Karpas-422 (cell line): ENCODE data around the gene LAMA5. TPM values are rescaled to one million over a fixed set of nuclear protein-coding genes. Genes with fewer than 3 reads are reported as not detected.

ENCODE experiments used
- DNase-seq: peaks from one replicate; pipeline ENCODE4 v3.0.0-alpha.2; 2015
- H2AFZ ChIP-seq: fragments of 200-600 bp; sonication (generic); 2 replicates; pipeline ENCODE4 v1.6.1; 2014; ENCODE audit warnings: antibody characterized with exemption, low read length, mixed read lengths
- H3K27ac ChIP-seq: fragments of 200-600 bp; sonication (generic); 2 replicates; pipeline ENCODE4 v1.5.1; 2014; ENCODE audit warnings: mild to moderate bottlenecking, low read length, moderate library complexity
- H3K27me3 ChIP-seq: fragments of 200-600 bp; sonication (generic); 2 replicates; pipeline ENCODE4 v1.6.1; 2014; ENCODE audit warnings: low read length, mixed read lengths
- H3K36me3 ChIP-seq: fragments of 200-600 bp; sonication (generic); 2 replicates; pipeline ENCODE4 v1.6.1; 2014; ENCODE audit warnings: low read length, mixed read lengths; ENCODE audit not compliant: insufficient read depth
- H3K4me1 ChIP-seq: fragments of 200-600 bp; sonication (generic); 2 replicates; pipeline ENCODE4 v1.6.1; 2014; ENCODE audit warnings: mild to moderate bottlenecking, low read length, mixed read lengths
- H3K4me2 ChIP-seq: fragments of 200-600 bp; sonication (generic); 2 replicates; pipeline ENCODE4 v1.6.1; 2014; ENCODE audit warnings: low read length, low read depth, mild to moderate bottlenecking; ENCODE audit not compliant: poor library complexity, severe bottlenecking
- H3K4me3 ChIP-seq: fragments of 200-600 bp; sonication (generic); 2 replicates; pipeline ENCODE4 v1.5.1; 2014; ENCODE audit warnings: mild to moderate bottlenecking, antibody characterized with exemption, low read length, mixed read lengths
- H3K79me2 ChIP-seq: fragments of 200-600 bp; sonication (generic); 2 replicates; pipeline ENCODE4 v1.6.1; 2014; ENCODE audit warnings: mild to moderate bottlenecking, low read length, mixed read lengths
- H3K9ac ChIP-seq: fragments of 200-600 bp; sonication (generic); 2 replicates; pipeline ENCODE4 v1.6.0; 2014; ENCODE audit warnings: low read length
- H3K9me2 ChIP-seq: fragments of 200-600 bp; sonication (generic), shearing (Covaris generic); replicated peaks from 2 replicates; pipeline ENCODE4 v1.6.0; 2014; ENCODE audit warnings: mild to moderate bottlenecking, low read length, moderate library complexity; ENCODE audit not compliant: insufficient read depth
- H3K9me3 ChIP-seq: fragments of 300-700, 200-600 bp; sonication (generic); 2 replicates; pipeline ENCODE4 v1.6.1; 2014; ENCODE audit warnings: low read length, mixed read lengths
- H4K20me1 ChIP-seq: fragments of 200-600 bp; sonication (generic); 2 replicates; pipeline ENCODE4 v1.6.1; 2014; ENCODE audit warnings: mild to moderate bottlenecking, antibody characterized with exemption, low read length, low read depth; ENCODE audit not compliant: insufficient read depth
- total RNA-seq: library from RNA; depleted of rRNA; stranded (reverse); fragments of >200 nt; shearing (Covaris generic); gene quantifications from 2 replicates; pipeline ENCODE4 v1.2.3, GENCODE V29; 2014; ENCODE audit warnings: low replicate concordance

LAMA5 gene
- total RNA-seq, 1 experiment from 2014 or later, result 17.5 TPM

- no peak overlapping the region for H3K4me2 ChIP-seq
- no peak for DNase-seq
- peaks cover 29% of the 10 kb centered on the region for H4K20me1 ChIP-seq
- H3K79me2 ChIP-seq, result peaks cover 29% of the 10 kb centered on the region
- no peaks in the 10 kb centered on the region; the same call in 1 of the 2 replicates for H3K36me3 ChIP-seq
- peaks cover 14% of the 10 kb centered on the region for H3K4me1 ChIP-seq
- no peaks in the 10 kb centered on the region for H3K27me3 ChIP-seq
- no peak overlapping the region for H2AFZ ChIP-seq
- no peak overlapping the region for H3K9ac ChIP-seq
- H3K9me2 ChIP-seq, result no peaks in the 10 kb centered on the region
- no peaks in the 10 kb centered on the region for H3K9me3 ChIP-seq
- no peak overlapping the region for H3K4me3 ChIP-seq
- no peak overlapping the region for H3K27ac ChIP-seq
Measured at GRCh38 chr20:62308102-62308822, 58.9 kb downstream of the LAMA5 start.

GRCh38 chr20:62307226-62308101, 59.6 kb downstream of the LAMA5 start:
- no peaks in the 10 kb centered on the region for H3K9me3 ChIP-seq
- H4K20me1 ChIP-seq, result peaks cover 29% of the 10 kb centered on the region
- no peak overlapping the region for H2AFZ ChIP-seq
- peaks cover 31% of the 10 kb centered on the region for H3K79me2 ChIP-seq
- peaks cover 14% of the 10 kb centered on the region for H3K4me1 ChIP-seq
- H3K4me2 ChIP-seq, result no peak overlapping the region
- no peak overlapping the region for H3K9ac ChIP-seq
- no peak overlapping the region for H3K4me3 ChIP-seq
- H3K27me3 ChIP-seq, result no peaks in the 10 kb centered on the region
- H3K27ac ChIP-seq, result no peak overlapping the region
- no peaks in the 10 kb centered on the region; the same call in 1 of the 2 replicates for H3K36me3 ChIP-seq
- H3K9me2 ChIP-seq, result no peaks in the 10 kb centered on the region
- no peak for DNase-seq

DNA sequence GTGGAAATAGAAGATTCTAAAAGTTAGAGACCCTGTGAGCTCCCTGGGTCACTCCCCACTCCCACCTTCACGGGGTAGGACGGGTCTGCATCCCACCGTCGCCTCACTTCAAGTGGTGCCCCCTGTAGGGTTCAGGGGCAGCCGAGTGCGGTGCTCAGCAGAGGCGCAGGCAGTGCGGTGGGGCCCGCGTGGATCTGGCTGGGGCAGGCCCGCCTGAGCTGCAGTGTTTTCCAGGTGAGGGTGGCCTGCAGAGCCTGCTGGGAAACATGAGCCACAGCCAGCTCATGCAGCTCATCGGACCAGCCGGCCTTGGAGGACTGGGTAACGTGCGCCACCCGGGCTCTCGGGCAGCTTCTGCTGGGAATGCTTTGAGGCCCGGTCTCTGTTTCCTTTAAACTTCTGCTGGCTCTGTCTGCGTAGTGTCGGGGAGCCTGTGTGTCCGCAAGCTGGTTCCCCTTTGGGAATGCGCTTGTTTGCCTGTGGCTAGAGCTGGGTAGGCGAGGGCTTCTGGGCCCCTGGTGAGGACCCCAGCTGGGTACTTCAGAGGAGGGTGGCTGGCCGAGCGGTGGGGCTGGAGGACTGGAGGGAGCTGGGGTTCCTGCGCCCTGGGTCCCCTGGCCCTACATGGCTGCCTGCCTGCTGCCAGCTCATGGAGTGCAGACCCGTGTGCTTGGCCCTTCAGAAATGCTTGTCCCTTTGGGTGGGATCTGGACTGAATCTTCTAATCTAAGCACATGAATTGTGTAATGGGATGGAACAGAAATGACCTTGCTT, 60.5 kb downstream of the LAMA5 start:
- no peak overlapping the region for H3K9ac ChIP-seq
- peaks cover 31% of the 10 kb centered on the region for H3K79me2 ChIP-seq
- H3K9me2 ChIP-seq, result no peaks in the 10 kb centered on the region
- peaks cover 29% of the 10 kb centered on the region for H4K20me1 ChIP-seq
- H3K27ac ChIP-seq, result no peak overlapping the region
- no peak overlapping the region for H3K4me3 ChIP-seq
- H3K9me3 ChIP-seq, result no peaks in the 10 kb centered on the region
- H2AFZ ChIP-seq, result no peak overlapping the region
- H3K4me1 ChIP-seq, result peaks cover 20% of the 10 kb centered on the region
- H3K4me2 ChIP-seq, result no peak overlapping the region
- H3K36me3 ChIP-seq, result no peaks in the 10 kb centered on the region; the same call in 1 of the 2 replicates
- no peaks in the 10 kb centered on the region for H3K27me3 ChIP-seq
- DNase-seq, result no peak

DNA sequence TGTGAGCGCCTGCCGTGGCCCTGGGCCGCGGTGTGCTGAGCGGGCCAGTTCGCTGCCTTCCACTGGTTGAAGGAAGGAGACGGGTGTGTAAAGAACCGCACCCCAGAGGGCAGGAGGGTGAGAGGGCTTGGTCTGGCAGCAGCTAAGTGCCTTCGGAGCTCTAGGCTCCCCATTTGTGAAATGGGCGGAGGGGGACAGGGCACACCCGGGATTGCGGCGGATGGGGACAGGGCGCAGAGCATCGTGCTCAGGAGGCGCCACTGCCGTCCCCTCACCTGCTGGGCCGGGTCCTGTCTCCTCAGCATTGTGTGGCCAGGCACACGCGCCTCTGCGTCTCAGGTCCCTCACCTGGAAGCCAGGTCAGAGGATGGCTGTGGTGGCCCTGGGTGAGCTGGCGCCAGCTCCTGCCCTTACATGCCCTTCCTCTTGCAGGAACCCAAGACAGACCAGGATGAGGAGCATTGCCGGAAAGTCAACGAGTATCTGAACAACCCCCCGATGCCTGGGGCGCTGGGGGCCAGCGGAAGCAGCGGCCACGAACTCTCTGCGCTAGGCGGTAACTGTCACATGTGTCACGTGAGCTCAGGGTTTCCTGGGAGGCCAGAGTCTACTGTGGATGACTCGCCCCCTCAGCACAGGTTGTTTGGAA, 61.2 kb downstream of the LAMA5 start:
- Histone ChIP-seq H3K27ac (no peak overlapping the region), H3K4me1 (peaks cover 20% of the 10 kb centered on the region), H3K4me2 (no peak overlapping the region), H3K9me3 (no peaks in the 10 kb centered on the region), H3K9me2 (no peaks in the 10 kb centered on the region), H3K9ac (no peak overlapping the region), H2AFZ (no peak overlapping the region), H3K4me3 (no peak overlapping the region), H3K27me3 (no peaks in the 10 kb centered on the region), H4K20me1 (peaks cover 29% of the 10 kb centered on the region), H3K36me3 (no peaks in the 10 kb centered on the region; the same call in 1 of the 2 replicates), H3K79me2 (peaks cover 31% of the 10 kb centered on the region)
- DNase-seq, result no peak

- H3K36me3 ChIP-seq, result no peaks in the 10 kb centered on the region; the same call in 1 of the 2 replicates
- DNase-seq, result no peak
- H3K27ac ChIP-seq, result no peak overlapping the region
- H4K20me1 ChIP-seq, result peaks cover 29% of the 10 kb centered on the region
- H3K9ac ChIP-seq, result peak overlapping the region; percentile 83; the same call in 1 of the 2 replicates
- H3K4me1 ChIP-seq, result peaks cover 20% of the 10 kb centered on the region
- no peak overlapping the region for H2AFZ ChIP-seq
- H3K27me3 ChIP-seq, result no peaks in the 10 kb centered on the region
- no peaks in the 10 kb centered on the region for H3K9me2 ChIP-seq
- H3K4me3 ChIP-seq, result no peak overlapping the region; the same call in 1 of the 2 replicates
- no peaks in the 10 kb centered on the region for H3K9me3 ChIP-seq
- no peak overlapping the region for H3K4me2 ChIP-seq
- peaks cover 31% of the 10 kb centered on the region for H3K79me2 ChIP-seq
Measured at GRCh38 chr20:62305149-62305764, 61.9 kb downstream of the LAMA5 start.

DNA sequence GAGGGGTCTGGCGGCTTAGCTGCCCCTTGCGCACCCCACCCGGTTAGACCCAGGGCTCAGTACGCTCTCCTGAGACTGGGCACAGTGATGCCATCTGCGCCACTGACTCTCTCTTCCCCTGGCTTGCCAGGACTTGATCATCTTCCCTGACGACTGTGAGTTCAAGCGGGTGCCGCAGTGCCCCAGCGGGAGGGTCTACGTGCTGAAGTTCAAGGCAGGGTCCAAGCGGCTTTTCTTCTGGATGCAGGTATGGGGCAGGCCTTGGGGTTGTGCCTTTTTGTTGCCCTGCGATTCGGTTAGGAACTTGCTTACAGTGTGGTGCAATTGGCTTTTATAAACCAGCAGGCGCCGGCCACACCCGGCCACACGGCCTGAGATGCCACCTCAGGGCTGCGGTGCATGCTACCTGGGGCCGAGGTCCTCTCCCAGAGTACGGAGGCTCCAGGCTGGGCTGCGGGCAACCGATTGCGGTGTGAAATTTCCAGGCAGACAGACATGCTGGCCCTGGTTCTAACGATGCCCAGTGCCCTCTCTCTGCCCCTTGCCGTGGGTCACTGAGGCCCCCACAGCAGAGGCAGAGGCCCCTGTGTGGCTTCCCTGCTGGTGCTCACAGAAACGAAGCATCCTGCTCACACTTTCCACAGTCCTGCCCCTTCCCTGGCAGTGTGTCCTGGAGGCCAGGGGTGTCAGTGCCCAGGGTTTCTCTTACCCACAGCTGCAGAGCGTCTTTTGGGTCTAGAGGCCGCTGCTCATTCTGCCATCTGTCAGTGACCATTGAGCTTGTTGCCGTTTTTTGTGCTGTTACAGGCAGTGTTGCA, 62.6 kb downstream of the LAMA5 start:
- Histone ChIP-seq H3K4me2 (peak overlapping the region; percentile 82), H3K27me3 (no peaks in the 10 kb centered on the region), H3K4me1 (peaks cover 20% of the 10 kb centered on the region), H3K79me2 (peaks cover 31% of the 10 kb centered on the region), H2AFZ (no peak overlapping the region), H3K9me3 (no peaks in the 10 kb centered on the region), H3K9me2 (no peaks in the 10 kb centered on the region), H4K20me1 (peaks cover 29% of the 10 kb centered on the region), H3K4me3 (peak overlapping the region; percentile 84), H3K9ac (peak overlapping the region; percentile 83), H3K36me3 (no peaks in the 10 kb centered on the region; the same call in 1 of the 2 replicates), H3K27ac (no peak overlapping the region)
- DNase-seq, result no peak
